ENCODE data around the gene MCAM.

Gene MCAM

GRCh38 chr11:119277660-119278059, 39.3 kb downstream of the MCAM start:
- no peak overlapping the region for H2AFZ ChIP-seq (ENCODE audit: low read length)
- no peak overlapping the region for H3K4me2 ChIP-seq (ENCODE audit: insufficient read depth, low read length, poor library complexity, severe bottlenecking)
- H2AK5ac ChIP-seq (ENCODE audit: low read depth, low read length) = no peak overlapping the region
- H2BK15ac ChIP-seq (ENCODE audit: low read length) = no peak overlapping the region
- no CpG with 5 or more reads among the region's 1 CpG for WGBS, 2 donors (ENCODE audit: extremely low coverage in 2 of 2, insufficient read length in 2 of 2, insufficient replicate concordance in 1 of 2)
- no peak overlapping the region for H2BK12ac ChIP-seq (ENCODE audit: low read length)
- H3K36me3 ChIP-seq (replicated peaks in 1 of 2; ENCODE audit: control insufficient read depth in 2 of 2, insufficient read depth in 2 of 2, low read length in 2 of 2) = peaks cover 8 to 83% of the 10 kb centered on the region in 2 donors
- peaks cover 0 to 3% of the 10 kb centered on the region in 2 donors for H3K4me1 ChIP-seq (ENCODE audit: control insufficient read depth in 2 of 2, insufficient read depth in 1 of 2, low read depth in 1 of 2, low read length in 2 of 2)
- no peak overlapping the region for H3K4me3 ChIP-seq (ENCODE audit: low read length in 2 of 2)
- H3K27me3 ChIP-seq (ENCODE audit: control insufficient read depth in 3 of 3, insufficient read depth in 3 of 3, low read depth in 1 of 3, low read length in 3 of 3) = no peaks in the 10 kb centered on the region
- H3K27ac ChIP-seq (replicated peaks; ENCODE audit: low read length) = no peak overlapping the region
- DNase-seq (ENCODE audit: low spot score) = no peak
- no peak overlapping the region for H3K18ac ChIP-seq (ENCODE audit: low read length)
- no peak overlapping the region for H3K4ac ChIP-seq (ENCODE audit: low read length)
- no peak overlapping the region for H3K9ac ChIP-seq (ENCODE audit: low read depth, low read length, poor library complexity)
- H4K8ac ChIP-seq (ENCODE audit: low read depth, low read length) = no peak overlapping the region
- H4K91ac ChIP-seq (ENCODE audit: low read depth, low read length, poor library complexity) = no peak overlapping the region
- H3K14ac ChIP-seq (ENCODE audit: low read length) = no peak overlapping the region
- no peak overlapping the region for H2BK120ac ChIP-seq (ENCODE audit: low read depth, low read length)
- no peaks in the 10 kb centered on the region for H3K79me1 ChIP-seq (ENCODE audit: low read depth, low read length)
- H3K23ac ChIP-seq (ENCODE audit: low read depth, low read length, poor library complexity) = no peak overlapping the region
- H3K9me3 ChIP-seq (replicated peaks in 1 of 2; ENCODE audit: control insufficient read depth in 2 of 2, insufficient read depth in 1 of 2, low read depth in 1 of 2, low read length in 2 of 2) = no peaks in the 10 kb centered on the region
- no peak overlapping the region for H2BK5ac ChIP-seq (ENCODE audit: low read length)

- H3K14ac ChIP-seq (ENCODE audit: low read length) = no peak overlapping the region
- H2BK5ac ChIP-seq (ENCODE audit: low read length) = no peak overlapping the region
- no peak overlapping the region for H2BK15ac ChIP-seq (ENCODE audit: low read length)
- no peak overlapping the region for H3K27ac ChIP-seq (replicated peaks; ENCODE audit: low read length)
- H2AFZ ChIP-seq (ENCODE audit: low read length) = no peak overlapping the region
- H3K9me3 ChIP-seq (replicated peaks in 1 of 2; ENCODE audit: control insufficient read depth in 2 of 2, insufficient read depth in 1 of 2, low read depth in 1 of 2, low read length in 2 of 2) = no peaks in the 10 kb centered on the region
- H4K8ac ChIP-seq (ENCODE audit: low read depth, low read length) = no peak overlapping the region
- H3K4ac ChIP-seq (ENCODE audit: low read length) = no peak overlapping the region
- H4K91ac ChIP-seq (ENCODE audit: low read depth, low read length, poor library complexity) = no peak overlapping the region
- H2BK120ac ChIP-seq (ENCODE audit: low read depth, low read length) = no peak overlapping the region
- no peak overlapping the region for H3K18ac ChIP-seq (ENCODE audit: low read length)
- no peak overlapping the region for H3K4me3 ChIP-seq (ENCODE audit: low read length in 2 of 2)
- no peaks in the 10 kb centered on the region for H3K79me1 ChIP-seq (ENCODE audit: low read depth, low read length)
- H3K23ac ChIP-seq (ENCODE audit: low read depth, low read length, poor library complexity) = no peak overlapping the region
- H3K27me3 ChIP-seq (ENCODE audit: control insufficient read depth in 3 of 3, insufficient read depth in 3 of 3, low read depth in 1 of 3, low read length in 3 of 3) = no peaks in the 10 kb centered on the region
- H3K4me2 ChIP-seq (ENCODE audit: insufficient read depth, low read length, poor library complexity, severe bottlenecking) = no peak overlapping the region
- H3K4me1 ChIP-seq (ENCODE audit: control insufficient read depth in 2 of 2, insufficient read depth in 1 of 2, low read depth in 1 of 2, low read length in 2 of 2) = peaks cover 0 to 3% of the 10 kb centered on the region in 2 donors
- no peak overlapping the region for H2BK12ac ChIP-seq (ENCODE audit: low read length)
- H2AK5ac ChIP-seq (ENCODE audit: low read depth, low read length) = no peak overlapping the region
- no CpG with 5 or more reads among the region's 6 CpGs for WGBS, 2 donors (ENCODE audit: extremely low coverage in 2 of 2, insufficient read length in 2 of 2, insufficient replicate concordance in 1 of 2)
- H3K9ac ChIP-seq (ENCODE audit: low read depth, low read length, poor library complexity) = no peak overlapping the region
- H3K36me3 ChIP-seq (replicated peaks in 1 of 2; ENCODE audit: control insufficient read depth in 2 of 2, insufficient read depth in 2 of 2, low read length in 2 of 2) = peaks cover 8 to 65% of the 10 kb centered on the region in 2 donors
- no peak for DNase-seq (ENCODE audit: low spot score)
Measured at GRCh38 chr11:119273721-119274120, 43.2 kb downstream of the MCAM start.

- Histone ChIP-seq H2BK120ac (ENCODE audit: low read depth, low read length) (no peak overlapping the region), H4K8ac (ENCODE audit: low read depth, low read length) (no peak overlapping the region), H3K36me3 (replicated peaks in 1 of 2; ENCODE audit: control insufficient read depth in 2 of 2, insufficient read depth in 2 of 2, low read length in 2 of 2) (peaks cover 0 to 5% of the 10 kb centered on the region in 2 donors), H4K91ac (ENCODE audit: low read depth, low read length, poor library complexity) (no peak overlapping the region), H3K79me1 (ENCODE audit: low read depth, low read length) (peaks cover 2% of the 10 kb centered on the region), H2AFZ (ENCODE audit: low read length) (no peak overlapping the region), H3K4ac (ENCODE audit: low read length) (no peak overlapping the region), H2BK15ac (ENCODE audit: low read length) (no peak overlapping the region), H2BK12ac (ENCODE audit: low read length) (no peak overlapping the region), H3K4me1 (ENCODE audit: control insufficient read depth in 2 of 2, insufficient read depth in 1 of 2, low read depth in 1 of 2, low read length in 2 of 2) (no peaks in the 10 kb centered on the region), H2BK5ac (ENCODE audit: low read length) (no peak overlapping the region), H3K4me2 (ENCODE audit: insufficient read depth, low read length, poor library complexity, severe bottlenecking) (no peak overlapping the region), H3K9ac (ENCODE audit: low read depth, low read length, poor library complexity) (no peak overlapping the region), H3K23ac (ENCODE audit: low read depth, low read length, poor library complexity) (no peak overlapping the region), H3K4me3 (ENCODE audit: low read length in 2 of 2) (no peak overlapping the region), H3K27me3 (ENCODE audit: control insufficient read depth in 3 of 3, insufficient read depth in 3 of 3, low read depth in 1 of 3, low read length in 3 of 3) (no peaks in the 10 kb centered on the region), H3K14ac (ENCODE audit: low read length) (no peak overlapping the region), H3K27ac (replicated peaks; ENCODE audit: low read length) (no peak overlapping the region), H3K9me3 (replicated peaks in 1 of 2; ENCODE audit: control insufficient read depth in 2 of 2, insufficient read depth in 1 of 2, low read depth in 1 of 2, low read length in 2 of 2) (no peaks in the 10 kb centered on the region), H2AK5ac (ENCODE audit: low read depth, low read length) (no peak overlapping the region), H3K18ac (ENCODE audit: low read length) (no peak overlapping the region)
- no peak for DNase-seq (ENCODE audit: low spot score)
- WGBS, 2 donors (ENCODE audit: extremely low coverage in 2 of 2, insufficient read length in 2 of 2, insufficient replicate concordance in 1 of 2) = no CpG with 5 or more reads among the region's 5 CpGs
Measured at GRCh38 chr11:119267645-119268044, 49.3 kb downstream of the MCAM start.

- Histone ChIP-seq H3K9me3 (replicated peaks in 1 of 2; ENCODE audit: control insufficient read depth in 2 of 2, insufficient read depth in 1 of 2, low read depth in 1 of 2, low read length in 2 of 2) (no peaks in the 10 kb centered on the region), H3K4me1 (ENCODE audit: control insufficient read depth in 2 of 2, insufficient read depth in 1 of 2, low read depth in 1 of 2, low read length in 2 of 2) (no peaks in the 10 kb centered on the region), H3K18ac (ENCODE audit: low read length) (no peak overlapping the region), H3K4ac (ENCODE audit: low read length) (no peak overlapping the region), H3K27me3 (ENCODE audit: control insufficient read depth in 3 of 3, insufficient read depth in 3 of 3, low read depth in 1 of 3, low read length in 3 of 3) (no peaks in the 10 kb centered on the region), H4K8ac (ENCODE audit: low read depth, low read length) (no peak overlapping the region), H3K14ac (ENCODE audit: low read length) (no peak overlapping the region), H3K23ac (ENCODE audit: low read depth, low read length, poor library complexity) (no peak overlapping the region), H3K27ac (replicated peaks; ENCODE audit: low read length) (no peak overlapping the region), H2AFZ (ENCODE audit: low read length) (no peak overlapping the region), H2BK120ac (ENCODE audit: low read depth, low read length) (no peak overlapping the region), H2AK5ac (ENCODE audit: low read depth, low read length) (no peak overlapping the region), H2BK5ac (ENCODE audit: low read length) (no peak overlapping the region), H3K79me1 (ENCODE audit: low read depth, low read length) (peaks cover 2% of the 10 kb centered on the region), H3K4me2 (ENCODE audit: insufficient read depth, low read length, poor library complexity, severe bottlenecking) (no peak overlapping the region), H4K91ac (ENCODE audit: low read depth, low read length, poor library complexity) (no peak overlapping the region), H2BK12ac (ENCODE audit: low read length) (no peak overlapping the region), H3K36me3 (replicated peaks in 1 of 2; ENCODE audit: control insufficient read depth in 2 of 2, insufficient read depth in 2 of 2, low read length in 2 of 2) (no peaks in the 10 kb centered on the region), H2BK15ac (ENCODE audit: low read length) (no peak overlapping the region), H3K4me3 (ENCODE audit: low read length in 2 of 2) (no peak overlapping the region), H3K9ac (ENCODE audit: low read depth, low read length, poor library complexity) (no peak overlapping the region)
- WGBS, 2 donors (ENCODE audit: extremely low coverage in 2 of 2, insufficient read length in 2 of 2, insufficient replicate concordance in 1 of 2) = no CpG with 5 or more reads among the region's 7 CpGs
- no peak for DNase-seq (ENCODE audit: low spot score)
Measured at GRCh38 chr11:119266517-119267255, 50.2 kb downstream of the MCAM start.
